ENCODE results near the gene HNRNPUL1. TPM values are rescaled to one million over a fixed set of nuclear protein-coding genes. Genes with fewer than 3 reads are reported as not detected.

HNRNPUL1 gene
- total and polyA plus RNA-seq, 4 experiments from 2014 or later, result 37.8 to 300 (median 205) TPM

DNA sequence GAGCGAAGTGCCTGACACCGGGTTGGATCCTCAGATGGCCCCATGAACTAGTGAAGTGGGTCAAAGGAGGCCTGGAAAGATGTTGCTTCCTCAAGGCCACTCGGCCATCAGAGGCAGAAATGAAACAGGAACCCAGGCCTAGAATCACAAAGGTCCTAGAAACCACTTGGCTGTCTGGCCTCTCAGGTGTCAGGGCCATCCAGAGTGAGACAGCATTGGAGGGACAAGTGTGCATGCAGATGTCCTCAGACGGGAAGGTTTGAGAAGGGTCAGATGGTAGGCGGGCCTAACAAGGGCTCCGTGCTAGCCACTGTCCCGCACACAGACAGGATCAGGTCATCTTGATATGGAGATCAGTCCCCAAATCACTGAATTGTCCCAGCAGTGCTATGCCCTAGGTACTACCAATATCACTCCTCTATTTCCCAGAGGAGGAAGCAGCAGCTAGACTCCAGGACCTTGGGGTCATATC lies 60.1 kb downstream of the HNRNPUL1 start:
- H3K4me1 ChIP-seq (ENCODE audit: insufficient read depth, low read length), result peaks cover 40% of the 10 kb centered on the region
- H3K9me3 ChIP-seq (ENCODE audit: control insufficient read depth in 1 of 2, low read length in 2 of 2), result no peaks in the 10 kb centered on the region
- H3K4me1 Mint-ChIP-seq, result peaks cover 31 to 77% (median 44%) of the 10 kb centered on the region in 4 donors
- H3K27ac ChIP-seq (ENCODE audit: low read depth, low read length), result no peak overlapping the region
- peaks cover 0 to 12% (median 0%) of the 10 kb centered on the region in 8 donors for H3K9me3 Mint-ChIP-seq
- ChIA-PET CTCF (ENCODE audit: partially characterized antibody) (interaction anchor here (0.8 to 1.1 kb wide), 3 partner anchors 16 to 28 kb away, joined by 3 to 4 read pairs (median 4); no protein-coding TSS in a partner anchor), POLR2A (ENCODE audit: partially characterized antibody) (interaction anchor here (0.5 to 7.8 kb wide), 6 partner anchors 10 to 61 kb away, joined by 4 to 136 read pairs (median 4); partner anchors contain the start of genes CCDC97 and TGFB1)
- peak overlapping the region; percentile 75 to 96 (median 88) for H3K27ac Mint-ChIP-seq
- peak overlapping the region in 2 of 8 donors; percentile 21 to 29 for H3K4me3 Mint-ChIP-seq
- intact Hi-C loops (cut with micrococcal nuclease), result no loop called here
- no peak overlapping the region for H3K4me3 ChIP-seq (ENCODE audit: low read length in 2 of 2)
- peaks cover 54% of the 10 kb centered on the region for H3K36me3 ChIP-seq (ENCODE audit: insufficient read depth, low read length)
- H3K27me3 ChIP-seq (ENCODE audit: insufficient read depth, low read length), result no peaks in the 10 kb centered on the region
- peaks cover 10 to 68% of the 10 kb centered on the region in 2 donors for H3K36me3 Mint-ChIP-seq
- DNase-seq, result no peak
- no peaks in the 10 kb centered on the region for H3K27me3 Mint-ChIP-seq

DNA sequence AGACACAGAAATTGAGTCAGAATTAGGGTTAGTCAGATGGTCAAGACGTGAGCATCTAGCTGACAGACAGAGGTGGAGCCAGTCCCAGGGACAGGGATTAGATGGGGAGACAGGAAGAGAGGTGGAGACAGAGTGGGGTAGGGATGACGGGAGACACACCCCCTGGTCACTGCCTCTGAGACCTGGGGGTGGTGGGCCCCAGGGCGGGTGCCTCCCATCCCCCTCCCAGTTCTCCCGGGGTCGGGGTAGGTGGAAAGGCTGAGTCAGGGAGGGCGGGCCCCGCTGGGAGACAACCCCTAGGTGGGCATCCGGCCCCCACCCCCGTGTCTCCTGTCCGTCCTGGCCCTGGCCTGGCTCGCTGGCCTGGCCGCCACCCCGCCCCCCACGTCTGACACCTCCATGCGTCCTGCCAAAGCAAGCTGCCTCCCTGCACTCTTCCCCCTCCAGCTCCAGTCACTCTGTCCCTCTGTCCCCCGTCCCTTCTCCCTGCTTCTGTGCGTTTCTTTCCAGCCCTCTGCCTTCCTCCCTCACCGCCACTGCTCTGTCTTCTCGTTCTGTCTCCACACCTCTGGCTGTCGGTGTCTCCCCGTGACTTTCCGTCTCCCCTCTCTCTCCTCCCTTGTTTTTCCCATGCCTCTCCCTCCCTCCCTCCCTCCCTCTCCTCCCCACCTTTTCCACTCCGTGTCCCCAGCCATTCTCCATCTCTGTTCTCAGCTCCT lies 60.9 kb downstream of the HNRNPUL1 start:
- peaks cover 44% of the 10 kb centered on the region for H3K4me1 ChIP-seq (ENCODE audit: insufficient read depth, low read length)
- Mint-ChIP-seq H3K36me3 (peaks cover 10 to 62% of the 10 kb centered on the region in 2 donors), H3K4me1 (peaks cover 31 to 70% (median 45%) of the 10 kb centered on the region in 4 donors), H3K9me3 (peaks cover 0 to 12% (median 0%) of the 10 kb centered on the region in 8 donors), H3K27ac (peak overlapping the region; percentile 75 to 96 (median 89)), H3K27me3 (no peaks in the 10 kb centered on the region), H3K4me3 (peak overlapping the region in 5 of 8 donors; percentile 26 to 47 (median 31))
- no peak for DNase-seq
- CTCF ChIA-PET (ENCODE audit: partially characterized antibody), result interaction anchor here (0.8 to 1.1 kb wide), 3 partner anchors 16 to 28 kb away, joined by 3 to 4 read pairs (median 4); no protein-coding TSS in a partner anchor
- no peak overlapping the region for H3K4me3 ChIP-seq (ENCODE audit: low read length in 2 of 2)
- no peaks in the 10 kb centered on the region for H3K27me3 ChIP-seq (ENCODE audit: insufficient read depth, low read length)
- intact Hi-C loops (cut with micrococcal nuclease), result no loop called here
- peaks cover 49% of the 10 kb centered on the region for H3K36me3 ChIP-seq (ENCODE audit: insufficient read depth, low read length)
- H3K9me3 ChIP-seq (ENCODE audit: control insufficient read depth in 1 of 2, low read length in 2 of 2), result no peaks in the 10 kb centered on the region
- peak overlapping the region; percentile 76 for H3K27ac ChIP-seq (ENCODE audit: low read depth, low read length)
- POLR2A ChIA-PET (ENCODE audit: partially characterized antibody), result interaction anchor here (1.5 to 7.8 kb wide), 5 partner anchors 16 to 62 kb away, joined by 4 to 136 read pairs (median 4); partner anchors contain the start of genes CCDC97 and TGFB1

DNA sequence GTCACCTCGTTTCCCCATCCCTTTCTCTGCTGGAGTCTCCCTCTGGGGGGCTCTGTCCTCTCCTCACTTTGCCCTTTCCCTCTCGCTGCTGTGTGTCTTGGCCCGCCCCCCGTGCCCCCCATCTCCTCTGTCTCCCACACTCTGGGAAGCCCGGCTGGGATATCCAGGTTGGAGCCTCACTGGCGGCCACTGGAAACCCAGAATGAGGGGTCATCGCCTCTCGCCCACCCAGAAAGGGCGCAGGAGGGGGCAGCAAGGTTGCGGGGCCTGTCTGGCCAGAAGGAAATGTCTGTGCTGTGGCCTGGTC lies 61.4 kb downstream of the HNRNPUL1 start:
- peaks cover 0 to 12% (median 0%) of the 10 kb centered on the region in 8 donors for H3K9me3 Mint-ChIP-seq
- H3K27me3 Mint-ChIP-seq, result no peaks in the 10 kb centered on the region
- POLR2A ChIA-PET (ENCODE audit: partially characterized antibody), result interaction anchor here (1.5 to 7.8 kb wide), 4 partner anchors 16 to 28 kb away, joined by 4 to 136 read pairs (median 34); partner anchors contain the start of genes CCDC97 and TGFB1
- peak overlapping the region in 1 of 8 donors; percentile 47 for H3K4me3 Mint-ChIP-seq
- CTCF ChIA-PET (ENCODE audit: partially characterized antibody), result no interaction called here
- H3K36me3 ChIP-seq (ENCODE audit: insufficient read depth, low read length), result peaks cover 49% of the 10 kb centered on the region
- H3K27ac Mint-ChIP-seq, result peak overlapping the region; percentile 75 to 96 (median 84)
- no peaks in the 10 kb centered on the region for H3K27me3 ChIP-seq (ENCODE audit: insufficient read depth, low read length)
- H3K27ac ChIP-seq (ENCODE audit: low read depth, low read length), result peak overlapping the region; percentile 76
- H3K4me1 Mint-ChIP-seq, result peaks cover 35 to 74% (median 50%) of the 10 kb centered on the region in 4 donors
- intact Hi-C loops (cut with micrococcal nuclease), result no loop called here
- peaks cover 14 to 64% of the 10 kb centered on the region in 2 donors for H3K36me3 Mint-ChIP-seq
- H3K4me1 ChIP-seq (ENCODE audit: insufficient read depth, low read length), result peaks cover 49% of the 10 kb centered on the region
- no peaks in the 10 kb centered on the region for H3K9me3 ChIP-seq (ENCODE audit: control insufficient read depth in 1 of 2, low read length in 2 of 2)
- peak in 1 of 5 donors; percentile 26 for DNase-seq
- H3K4me3 ChIP-seq (ENCODE audit: low read length in 2 of 2), result no peak overlapping the region

DNA sequence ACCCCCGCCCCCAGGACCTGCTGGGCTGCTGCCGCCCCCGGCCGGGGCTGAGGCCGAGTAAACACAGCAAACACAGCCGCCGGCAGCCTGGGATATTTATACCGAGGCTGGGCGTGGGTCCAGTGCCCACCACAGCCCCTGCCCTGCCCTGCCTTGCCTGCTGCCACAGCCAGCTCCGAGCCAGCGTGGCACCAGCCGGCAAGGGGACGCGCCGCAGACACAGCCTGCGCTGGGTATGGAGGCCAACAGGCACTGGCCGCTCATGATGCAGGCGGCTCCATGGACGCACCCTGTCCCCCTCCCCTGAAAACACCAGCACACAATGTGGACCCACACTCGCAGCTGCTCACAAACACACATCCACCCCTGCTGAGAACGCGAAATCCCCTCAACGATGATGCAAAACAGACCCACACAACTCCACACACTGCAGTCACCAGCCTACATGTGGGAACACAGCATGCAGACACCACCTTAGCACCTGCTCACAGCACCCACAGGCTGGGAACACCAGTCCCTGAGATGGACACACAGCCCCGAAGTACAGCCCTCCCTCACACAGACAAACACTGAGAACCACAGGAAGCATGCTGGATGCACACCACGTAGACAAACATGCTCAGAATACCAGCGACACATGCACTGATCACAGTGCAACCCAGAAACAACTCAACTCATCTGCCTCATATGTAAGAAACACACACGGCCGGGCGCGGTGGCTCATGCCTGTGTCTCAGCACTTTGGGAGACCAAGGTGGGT lies 62.0 kb downstream of the HNRNPUL1 start:
- intact Hi-C loops (cut with micrococcal nuclease), result no loop called here
- Mint-ChIP-seq H3K4me1 (peaks cover 36 to 73% (median 51%) of the 10 kb centered on the region in 4 donors), H3K36me3 (peaks cover 16 to 61% of the 10 kb centered on the region in 2 donors), H3K4me3 (peak overlapping the region in 6 of 8 donors; percentile 30 to 87 (median 60)), H3K27ac (peak overlapping the region; percentile 90 to 97 (median 96)), H3K27me3 (no peaks in the 10 kb centered on the region), H3K9me3 (peaks cover 0 to 12% (median 0%) of the 10 kb centered on the region in 8 donors)
- peak overlapping the region; percentile 76 for H3K27ac ChIP-seq (ENCODE audit: low read depth, low read length)
- H3K4me1 ChIP-seq (ENCODE audit: insufficient read depth, low read length), result peaks cover 54% of the 10 kb centered on the region
- H3K9me3 ChIP-seq (ENCODE audit: control insufficient read depth in 1 of 2, low read length in 2 of 2), result no peaks in the 10 kb centered on the region
- CTCF ChIA-PET (ENCODE audit: partially characterized antibody), result interaction anchor here (0.9 to 1.4 kb wide), 2 partner anchors 18 to 29 kb away, joined by 3 to 8 read pairs; no protein-coding TSS in a partner anchor
- H3K27me3 ChIP-seq (ENCODE audit: insufficient read depth, low read length), result no peaks in the 10 kb centered on the region
- H3K36me3 ChIP-seq (ENCODE audit: insufficient read depth, low read length), result peaks cover 46% of the 10 kb centered on the region
- POLR2A ChIA-PET (ENCODE audit: partially characterized antibody), result interaction anchor here (0.5 to 7.8 kb wide), 7 partner anchors 10 to 63 kb away, joined by 3 to 136 read pairs (median 48); partner anchors contain the start of genes CCDC97, HNRNPUL1 and TGFB1
- H3K4me3 ChIP-seq (ENCODE audit: low read length in 2 of 2), result no peak overlapping the region
- DNase-seq, result peak in 3 of 5 donors; percentile 30 to 64 (median 35)

DNA sequence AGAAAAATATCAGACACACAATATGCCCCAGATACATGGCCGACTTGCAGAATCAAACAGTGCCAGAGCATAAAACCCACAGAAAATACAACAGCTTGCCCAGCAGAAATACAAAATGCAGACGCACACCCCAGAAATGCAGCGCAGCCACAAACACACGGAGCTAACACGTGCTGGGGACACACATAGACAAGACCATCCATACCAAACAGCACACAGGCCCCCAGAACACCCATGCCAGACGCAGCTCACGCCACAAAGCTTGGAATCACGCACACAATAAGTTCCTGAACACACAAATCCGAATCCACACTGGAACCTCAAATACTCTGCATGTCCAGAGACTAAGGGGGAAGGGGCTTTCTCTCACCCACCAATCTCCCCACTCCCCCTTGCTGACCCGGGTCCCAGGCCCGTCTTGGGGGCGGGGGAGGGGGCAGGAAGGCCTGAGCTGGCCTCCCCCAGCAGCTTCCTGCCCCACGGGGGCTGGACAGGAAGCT lies 63.0 kb downstream of the HNRNPUL1 start:
- POLR2A ChIA-PET (ENCODE audit: partially characterized antibody), result interaction anchor here (1.0 to 7.8 kb wide), 19 partner anchors 9 to 222 kb away, joined by 3 to 136 read pairs (median 5); partner anchors contain the start of genes B9D2, CCDC97, DMAC2 and HNRNPUL1
- peaks cover 41 to 78% (median 60%) of the 10 kb centered on the region in 4 donors for H3K4me1 Mint-ChIP-seq
- intact Hi-C loops (cut with micrococcal nuclease), result no loop called here
- Histone ChIP-seq H3K4me1 (ENCODE audit: insufficient read depth, low read length) (peaks cover 64% of the 10 kb centered on the region), H3K4me3 (ENCODE audit: low read length in 2 of 2) (peak overlapping the region in 1 of 2 donors; percentile 9), H3K9me3 (ENCODE audit: control insufficient read depth in 1 of 2, low read length in 2 of 2) (no peaks in the 10 kb centered on the region), H3K36me3 (ENCODE audit: insufficient read depth, low read length) (peaks cover 48% of the 10 kb centered on the region), H3K27ac (ENCODE audit: low read depth, low read length) (peak overlapping the region; percentile 76), H3K27me3 (ENCODE audit: insufficient read depth, low read length) (no peaks in the 10 kb centered on the region)
- CTCF ChIA-PET (ENCODE audit: partially characterized antibody), result interaction anchor here (0.7 to 1.5 kb wide), 5 partner anchors 19 to 64 kb away, joined by 3 to 16 read pairs (median 4); no protein-coding TSS in a partner anchor
- DNase-seq, result peak in 3 of 5 donors; percentile 44 to 76 (median 45)
- peak overlapping the region; percentile 17 to 87 (median 68) for H3K4me3 Mint-ChIP-seq
- H3K36me3 Mint-ChIP-seq, result peaks cover 26 to 65% of the 10 kb centered on the region in 2 donors
- peaks cover 0 to 14% (median 0%) of the 10 kb centered on the region in 8 donors for H3K9me3 Mint-ChIP-seq
- peak overlapping the region; percentile 90 to 97 (median 96) for H3K27ac Mint-ChIP-seq
- no peaks in the 10 kb centered on the region for H3K27me3 Mint-ChIP-seq

DNA sequence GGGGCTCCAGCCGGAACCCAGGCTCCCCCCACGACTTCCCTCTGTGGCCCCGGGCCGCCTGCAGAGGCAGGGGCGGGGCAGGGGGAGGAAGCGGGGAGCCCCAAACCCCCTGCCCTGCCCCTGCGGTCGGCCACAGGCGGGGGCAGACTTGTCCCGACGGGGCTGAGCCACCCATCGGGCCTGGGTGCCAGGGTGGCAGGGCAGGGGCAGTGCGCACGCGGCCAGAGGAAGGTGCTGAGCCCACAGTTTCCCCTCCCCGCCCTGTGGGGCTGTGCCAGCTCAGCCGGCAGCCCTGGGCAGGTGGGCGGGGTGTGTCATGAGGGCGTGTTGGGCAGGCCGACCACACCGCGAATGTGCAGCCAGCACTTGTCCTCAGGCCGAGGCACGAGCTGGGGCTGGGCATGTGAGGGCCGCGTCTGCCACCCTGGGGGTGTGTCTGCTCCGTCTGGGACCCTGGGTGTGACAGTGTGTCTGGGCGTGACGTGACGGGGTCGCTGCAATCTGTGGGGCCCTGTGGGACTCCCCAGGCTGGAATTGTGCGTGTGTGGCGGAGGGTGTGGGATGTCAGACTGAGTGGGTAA lies 63.5 kb downstream of the HNRNPUL1 start:
- Histone ChIP-seq H3K27me3 (ENCODE audit: insufficient read depth, low read length) (no peaks in the 10 kb centered on the region), H3K9me3 (ENCODE audit: control insufficient read depth in 1 of 2, low read length in 2 of 2) (no peaks in the 10 kb centered on the region), H3K4me1 (ENCODE audit: insufficient read depth, low read length) (peaks cover 69% of the 10 kb centered on the region), H3K36me3 (ENCODE audit: insufficient read depth, low read length) (peaks cover 49% of the 10 kb centered on the region), H3K27ac (ENCODE audit: low read depth, low read length) (peak overlapping the region; percentile 76), H3K4me3 (ENCODE audit: low read length in 2 of 2) (peak overlapping the region in 1 of 2 donors; percentile 43)
- CTCF ChIA-PET (ENCODE audit: partially characterized antibody), result interaction anchor here (0.7 to 1.5 kb wide), 4 partner anchors 19 to 64 kb away, joined by 3 to 16 read pairs (median 6); no protein-coding TSS in a partner anchor
- Mint-ChIP-seq H3K4me3 (peak overlapping the region; percentile 77 to 87 (median 84)), H3K27ac (peak overlapping the region; percentile 97 to 99 (median 98)), H3K4me1 (peaks cover 45 to 81% (median 62%) of the 10 kb centered on the region in 4 donors), H3K9me3 (peaks cover 0 to 14% (median 0%) of the 10 kb centered on the region in 8 donors), H3K27me3 (no peaks in the 10 kb centered on the region), H3K36me3 (peaks cover 31 to 65% of the 10 kb centered on the region in 2 donors)
- POLR2A ChIA-PET (ENCODE audit: partially characterized antibody), result interaction anchor here (1.0 to 7.8 kb wide), 21 partner anchors 8 to 222 kb away, joined by 3 to 136 read pairs (median 5); partner anchors contain the start of genes B9D2, CCDC97, DMAC2 and HNRNPUL1
- intact Hi-C loops (cut with micrococcal nuclease), result loop anchor here (1.0 to 2.0 kb wide), 2 partner anchors 17 to 24 kb away; partner anchors contain the start of gene CCDC97
- DNase-seq, result peak; percentile 81 to 99 (median 84)

Data from CD4-positive, alpha-beta memory T cell (primary cell).